HG03558 (cell line): ENCODE results near the gene PRSS2.
"Not testable (repeated sequence)": the region's sequence is repeated elsewhere in the genome, so short reads cannot be mapped to it uniquely, and the experiment has no call there.

Experiments
- ATAC-seq: cut with Tn5 transposase; IDR thresholded peaks from one replicate; pipeline ENCODE4 v1.9.1; 2021; ENCODE audit warnings: moderate number of reproducible peaks; ENCODE audit not compliant: unreplicated experiment; ENCODE audit errors: extremely low read depth

Gene PRSS2

DNA sequence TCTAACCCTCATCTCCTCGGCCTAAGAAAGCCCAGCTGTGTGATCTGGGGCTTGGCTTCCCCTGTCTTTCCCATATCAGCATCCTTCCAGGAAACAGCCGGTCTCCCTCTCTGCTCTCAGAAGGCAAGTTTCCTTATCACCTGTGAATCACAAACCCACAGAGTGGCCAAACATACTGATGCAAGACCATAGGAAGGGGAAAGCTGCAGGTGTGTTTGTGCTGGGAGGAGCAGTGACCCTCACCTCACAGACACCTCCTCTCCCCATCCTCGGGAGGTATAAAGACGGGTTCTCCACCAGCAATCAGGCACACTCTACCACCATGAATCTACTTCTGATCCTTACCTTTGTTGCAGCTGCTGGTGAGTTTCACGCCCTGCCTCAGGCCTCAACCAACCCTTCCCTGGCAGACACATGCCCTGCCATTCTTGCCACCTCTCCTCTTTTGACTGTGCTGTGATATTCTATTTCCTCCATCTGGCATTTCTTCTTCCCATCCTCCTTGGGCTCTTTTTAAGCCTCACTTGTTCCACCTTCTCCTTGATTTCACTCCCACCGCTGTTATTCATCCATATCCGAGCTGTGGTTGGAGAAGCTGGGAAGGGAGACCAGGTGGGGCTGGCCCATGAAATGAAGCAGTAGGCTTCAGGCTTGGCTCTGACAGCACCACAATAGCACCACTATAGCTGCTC lies at the start of gene PRSS2:
Gene PRSS2, plus strand, starts transcription at position 310 of the 692 bp plus-strand sequence. Its CDS starts 13 bp downstream, at position 323.
- no peak for ATAC-seq

GRCh38 chr7:142720986-142721385 lies 49.8 kb upstream of the PRSS2 start:
- no peak for ATAC-seq

DNA sequence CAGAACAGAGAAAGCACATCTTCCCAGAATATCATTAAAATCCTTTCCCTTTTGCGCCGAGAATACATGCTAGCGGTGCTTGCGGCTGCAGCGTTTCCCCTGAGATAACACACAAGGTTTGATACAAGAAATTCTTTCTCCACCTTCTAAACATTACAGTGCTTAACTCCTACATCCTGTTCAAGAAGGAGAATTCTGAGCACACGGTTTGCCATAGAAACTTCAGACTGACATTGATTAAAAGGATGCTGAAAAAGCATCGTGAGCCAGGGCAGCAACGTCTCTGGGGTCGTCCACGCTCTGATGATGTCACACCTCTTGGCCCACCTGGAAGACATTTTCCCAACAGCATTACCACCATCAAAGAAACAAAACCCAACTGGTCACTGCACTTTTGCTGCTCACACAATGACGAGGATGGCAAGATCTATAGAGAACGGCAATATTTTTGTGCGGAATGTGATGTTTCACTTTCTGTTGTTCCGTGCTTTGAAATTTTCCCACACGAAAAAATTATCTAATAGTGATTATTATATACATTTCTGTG lies 48.4 kb upstream of the PRSS2 start:
- ATAC-seq = no peak

- ATAC-seq = no peak
Observed at GRCh38 chr7:142733271-142733670, 37.5 kb upstream of the PRSS2 start.

GRCh38 chr7:142739923-142740492 lies 30.8 kb upstream of the PRSS2 start:
- ATAC-seq = peak; percentile 84

- no peak for ATAC-seq
Observed at GRCh38 chr7:142740786-142741185, 30.0 kb upstream of the PRSS2 start.

DNA sequence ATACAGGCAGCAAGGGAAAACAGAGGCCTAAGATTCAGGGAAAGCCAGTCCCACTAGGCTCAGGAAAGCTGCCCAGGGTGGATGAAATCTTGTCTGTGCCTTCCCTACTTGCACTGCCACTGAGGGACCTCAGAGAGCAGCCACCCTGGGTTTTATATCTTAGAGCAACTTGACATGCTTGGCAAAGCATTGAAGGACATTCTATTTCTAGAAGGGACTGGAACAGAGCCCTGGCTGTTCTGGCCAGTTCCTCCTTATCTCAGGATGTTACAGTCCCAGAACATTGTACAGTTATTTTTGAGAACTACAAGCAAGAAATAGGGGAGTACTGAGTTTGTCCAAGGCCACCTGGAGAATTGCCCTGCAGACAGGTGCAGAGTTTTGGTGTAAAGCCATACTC lies 28.8 kb upstream of the PRSS2 start:
- not testable (repeated sequence) for ATAC-seq

DNA sequence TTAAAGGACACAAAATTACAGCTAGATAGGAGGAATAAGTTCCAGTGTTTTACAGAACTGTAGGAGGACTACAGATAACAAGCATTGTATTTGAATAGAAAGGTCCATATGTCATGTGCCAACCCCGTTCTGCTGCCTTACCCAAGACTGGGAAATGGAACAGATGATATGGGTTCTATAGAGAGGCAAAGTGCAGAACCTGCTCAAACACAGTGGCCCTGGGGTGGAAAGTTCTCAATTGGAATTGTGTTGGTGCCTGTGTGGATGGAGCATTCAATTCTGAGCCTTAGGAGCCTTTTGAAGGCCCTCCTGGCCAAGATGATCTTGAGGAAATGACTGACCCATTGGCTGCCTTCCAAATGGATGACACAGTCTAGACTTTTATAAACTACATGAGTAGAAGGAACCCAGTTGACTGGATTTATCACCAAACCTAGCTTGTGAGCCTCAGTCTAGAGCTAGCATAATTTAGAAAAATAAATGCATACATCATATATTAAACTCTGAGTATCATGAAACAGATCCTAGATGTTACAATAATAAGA lies 25.6 kb upstream of the PRSS2 start:
- no peak for ATAC-seq

GRCh38 chr7:142745745-142746144 lies 25.0 kb upstream of the PRSS2 start:
- no peak for ATAC-seq

- ATAC-seq = no peak
Observed at GRCh38 chr7:142746264-142746663, 24.5 kb upstream of the PRSS2 start.

DNA sequence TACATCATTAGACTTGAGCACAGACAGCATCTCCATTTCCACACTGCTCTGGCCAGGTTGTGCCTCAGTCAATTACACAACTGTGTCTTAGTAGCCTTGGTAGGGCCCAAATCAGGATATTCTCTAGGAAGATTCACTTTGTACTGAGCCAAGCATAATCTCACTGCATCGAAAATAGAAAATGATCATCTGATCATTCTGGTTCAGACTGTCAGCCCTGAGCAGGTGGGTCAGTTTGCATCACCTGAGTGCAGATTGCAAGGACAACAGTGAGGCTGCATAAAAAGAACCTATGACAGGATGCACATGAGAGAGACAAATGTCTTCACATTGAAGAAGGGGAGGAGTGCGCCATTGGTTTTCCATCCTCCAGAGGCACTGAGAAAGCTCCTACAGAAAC lies 22.4 kb upstream of the PRSS2 start:
- ATAC-seq = not testable (repeated sequence)

GRCh38 chr7:142749218-142749993 lies 21.4 kb upstream of the PRSS2 start, which contains the start of gene PRSS1:
Gene PRSS1, plus strand, starts transcription at chr7:142749472. Its CDS starts 13 bp downstream, at chr7:142749485.
- ATAC-seq = no peak

GRCh38 chr7:142750321-142750938 lies 20.3 kb upstream of the PRSS2 start:
- no peak for ATAC-seq

DNA sequence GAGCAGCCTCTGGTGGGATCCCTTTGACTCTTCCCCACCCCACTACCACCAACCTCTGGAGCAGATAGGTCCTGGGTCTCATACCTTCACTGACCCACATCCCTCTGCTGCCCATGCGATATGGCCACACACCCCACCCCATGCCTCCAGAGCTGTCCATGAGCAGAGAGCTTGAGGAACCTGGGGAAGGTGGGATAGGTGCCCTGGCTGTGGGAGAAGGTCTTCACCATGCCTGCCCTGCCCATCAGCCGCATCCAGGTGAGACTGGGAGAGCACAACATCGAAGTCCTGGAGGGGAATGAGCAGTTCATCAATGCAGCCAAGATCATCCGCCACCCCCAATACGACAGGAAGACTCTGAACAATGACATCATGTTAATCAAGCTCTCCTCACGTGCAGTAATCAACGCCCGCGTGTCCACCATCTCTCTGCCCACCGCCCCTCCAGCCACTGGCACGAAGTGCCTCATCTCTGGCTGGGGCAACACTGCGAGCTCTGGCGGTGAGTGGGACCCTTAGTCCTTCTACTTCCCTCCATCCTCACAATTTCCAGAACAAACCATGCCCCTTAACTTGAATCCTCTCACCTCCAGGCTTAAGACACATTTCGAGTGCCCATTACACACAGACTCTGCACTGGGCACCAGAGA lies 19.1 kb upstream of the PRSS2 start:
- not testable (repeated sequence) for ATAC-seq

- no peak for ATAC-seq
Observed at GRCh38 chr7:142752376-142753225, 18.2 kb upstream of the PRSS2 start.

DNA sequence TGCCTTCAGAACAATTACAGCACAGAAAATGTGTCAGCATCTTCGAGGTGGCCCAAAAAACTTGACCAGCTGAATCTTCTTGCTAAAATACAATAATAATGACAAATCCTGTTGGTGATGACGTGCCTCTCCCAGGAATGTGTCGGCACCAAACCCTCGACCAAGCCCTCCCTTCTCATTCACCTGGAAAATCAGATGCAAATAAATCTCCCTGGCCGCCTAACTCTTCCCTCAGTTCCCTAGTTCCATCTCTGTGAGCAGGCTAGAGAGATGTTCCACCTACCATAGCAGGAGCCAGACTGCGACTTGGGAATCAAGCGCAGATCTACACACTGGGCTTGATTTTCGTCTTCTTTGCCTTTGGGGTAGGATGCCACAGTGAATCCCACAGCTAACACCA lies 17.4 kb upstream of the PRSS2 start:
- no peak for ATAC-seq

DNA sequence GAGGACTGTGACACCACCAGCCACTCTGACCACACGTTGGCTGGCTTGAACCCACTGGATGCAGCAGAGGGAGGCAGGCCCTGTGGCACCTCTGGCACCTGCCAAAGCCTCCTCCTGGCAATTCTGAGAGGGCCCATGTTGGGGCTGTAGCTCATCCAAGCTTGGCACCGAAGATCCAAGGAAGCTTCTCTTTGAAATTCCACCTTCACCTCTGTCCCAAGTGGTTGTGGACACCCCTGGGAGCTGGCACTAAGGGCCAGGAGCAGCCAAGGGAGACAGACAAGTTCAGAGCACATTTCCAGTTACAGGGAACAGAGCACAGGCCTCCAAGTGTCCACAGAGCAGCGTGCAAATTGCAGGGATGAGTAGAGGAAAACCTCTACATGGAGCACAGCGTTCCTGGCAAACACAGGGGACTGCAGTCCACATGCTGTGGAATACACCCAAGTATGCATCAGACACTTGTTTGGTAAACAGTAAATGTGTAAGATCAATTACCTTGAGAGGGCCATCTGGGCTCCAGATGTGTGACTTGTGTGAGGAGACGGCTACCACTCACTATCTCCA lies 16.8 kb upstream of the PRSS2 start:
- ATAC-seq = not testable (repeated sequence)
